RWPE1 (cell line): ENCODE measurements around the gene GLCE.
"Not testable (repeated sequence)": the region's sequence is repeated elsewhere in the genome, so short reads cannot be mapped to it uniquely, and the experiment has no call there.

Experiments
- CTCF ChIA-PET: fragments of 350-600 bp; sonication (Branson Sonifier 250); formaldehyde crosslinking; extraction: SDS; loops from one replicate; lab custom pipeline; 2021; lab: Yijun Ruan, JAX
- POLR2A ChIA-PET: fragments of 400-600 bp; formaldehyde crosslinking; extraction: SDS; loops from one replicate; lab custom pipeline; 2020; ENCODE audit warnings: antibody characterized with exemption; ENCODE audit not compliant: low non-redundant PET; lab: Yijun Ruan, JAX
- DNase-seq: peaks from one replicate; pipeline ENCODE4 v3.0.0; 2012; ENCODE audit warnings: low spot score
- H3K27ac ChIP-seq: fragments of 450-650 bp; 2 replicates; pipeline ENCODE4 v1.5.1; 2017
- CTCF ChIP-seq: fragments of 450-650 bp; conservative IDR thresholded peaks from 2 replicates; pipeline ENCODE4 v1.5.1; 2017; ENCODE audit warnings: low read depth, mild to moderate bottlenecking

The GLCE gene

GRCh38 chr15:69298354-69298696, 137.9 kb downstream of the GLCE start:
- no peak for DNase-seq
- ChIA-PET CTCF (no interaction called here), POLR2A (no interaction called here)
- TF ChIP-seq CTCF, result no peak
- no peak overlapping the region for H3K27ac ChIP-seq

GRCh38 chr15:69298697-69299441, 138.4 kb downstream of the GLCE start, which contains the start of gene PAQR5:
Gene PAQR5 (plus strand): TSS chr15:69298912. CDS start chr15:69360081, 61,169 bp downstream.
- H3K27ac ChIP-seq, result no peak within 1 kb of the TSS
- ChIA-PET POLR2A (no interaction called here), CTCF (interaction anchor here (0.6 to 1.0 kb wide), 2 partner anchors 96 to 265 kb away, joined by 4 to 5 read pairs; no protein-coding TSS in a partner anchor)
- no peak for TF ChIP-seq CTCF
- peak; percentile 71 for DNase-seq

GRCh38 chr15:69299451-69299886, 139.0 kb downstream of the GLCE start:
- ChIA-PET POLR2A (no interaction called here), CTCF (interaction anchor here (0.6 to 1.0 kb wide), 3 partner anchors 96 to 265 kb away, joined by 3 to 5 read pairs (median 4); no protein-coding TSS in a partner anchor)
- no peak overlapping the region for H3K27ac ChIP-seq

GRCh38 chr15:69299943-69300588, 139.6 kb downstream of the GLCE start:
- no peak for DNase-seq
- TF ChIP-seq CTCF, result no peak
- CTCF ChIA-PET, result interaction anchor here (0.5 to 1.0 kb wide), 5 partner anchors 27 to 872 kb away, joined by 3 to 5 read pairs (median 3); no protein-coding TSS in a partner anchor
- no peak overlapping the region for H3K27ac ChIP-seq
- POLR2A ChIA-PET, result no interaction called here

More at GRCh38 chr15:69299451-69299886, 139.0 kb downstream of the GLCE start:
- TF ChIP-seq CTCF, result no peak
- DNase-seq, result no peak

GRCh38 chr15:69301101-69301500, 140.7 kb downstream of the GLCE start:
- H3K27ac ChIP-seq, CTCF ChIA-PET, DNase-seq, POLR2A ChIA-PET: not testable (repeated sequence)

- DNase-seq, H3K27ac ChIP-seq, POLR2A ChIA-PET, CTCF ChIA-PET: not testable (repeated sequence)
Measured at GRCh38 chr15:69302087-69302486, 141.7 kb downstream of the GLCE start.

- no peak overlapping the region for H3K27ac ChIP-seq
Measured at GRCh38 chr15:69302929-69303328, 142.5 kb downstream of the GLCE start.

More at GRCh38 chr15:69302929-69303328, 142.5 kb downstream of the GLCE start:
- TF ChIP-seq CTCF, result no peak
- ChIA-PET POLR2A (no interaction called here), CTCF (no interaction called here)
- DNase-seq, result no peak
